Activated CD8-positive, alpha-beta memory T cell treated with anti-CD3 and anti-CD28 coated beads for 48 hours (primary cell): ENCODE data around the gene SOD3.

ENCODE experiments used
- DNase-seq, 3 experiments: peaks; one replicate each; pipeline ENCODE4 v3.0.0-alpha.2; 2020; ENCODE audit warnings: low read depth in 2 of 3, low spot score in 2 of 3

SOD3 gene

DNA sequence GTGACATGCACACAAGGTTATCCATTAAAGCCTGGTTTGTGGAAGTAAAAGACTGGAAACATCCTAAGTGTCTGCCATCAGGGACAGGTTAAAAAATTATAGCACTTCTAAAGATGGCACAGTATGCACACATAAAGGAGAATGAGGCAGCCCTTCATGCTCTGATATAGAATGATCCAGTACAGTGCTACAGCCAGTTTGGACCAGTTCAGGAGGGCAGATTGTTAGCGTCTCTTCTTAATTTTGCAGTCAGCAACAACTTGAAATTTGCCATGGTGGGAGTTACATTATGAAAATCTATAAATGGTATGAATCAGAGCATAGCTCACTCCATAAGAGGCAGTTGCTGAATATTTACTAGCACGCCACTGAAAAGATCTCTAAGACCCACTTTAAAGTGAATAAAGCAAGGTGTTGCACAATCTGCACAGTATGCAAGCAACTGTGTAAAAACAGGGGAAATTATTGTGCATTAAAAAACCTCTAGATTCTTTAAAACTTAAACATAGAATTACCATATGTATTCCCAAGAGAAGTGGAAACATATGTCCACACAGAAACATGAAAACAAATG, 20.3 kb upstream of the SOD3 start:
- no peak for DNase-seq

DNA sequence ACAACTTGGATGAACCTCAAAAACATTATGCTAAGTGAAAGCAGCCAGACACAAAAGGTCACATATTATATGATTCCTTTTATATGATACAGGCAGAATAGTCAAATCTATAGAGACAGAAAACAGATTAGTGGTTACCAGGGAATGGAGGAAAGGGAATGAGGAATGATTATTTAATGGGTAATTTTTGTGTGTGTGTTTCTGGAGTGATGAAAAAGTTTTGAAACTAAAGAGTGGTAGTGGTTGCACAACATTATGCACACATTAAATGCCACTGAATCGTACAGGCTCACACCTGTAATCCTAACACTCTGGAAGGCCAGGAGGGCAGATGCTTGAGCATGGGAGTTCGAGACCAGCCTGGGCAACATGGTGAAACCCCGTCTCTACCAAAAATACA, 19.6 kb upstream of the SOD3 start:
- DNase-seq: no peak

DNA sequence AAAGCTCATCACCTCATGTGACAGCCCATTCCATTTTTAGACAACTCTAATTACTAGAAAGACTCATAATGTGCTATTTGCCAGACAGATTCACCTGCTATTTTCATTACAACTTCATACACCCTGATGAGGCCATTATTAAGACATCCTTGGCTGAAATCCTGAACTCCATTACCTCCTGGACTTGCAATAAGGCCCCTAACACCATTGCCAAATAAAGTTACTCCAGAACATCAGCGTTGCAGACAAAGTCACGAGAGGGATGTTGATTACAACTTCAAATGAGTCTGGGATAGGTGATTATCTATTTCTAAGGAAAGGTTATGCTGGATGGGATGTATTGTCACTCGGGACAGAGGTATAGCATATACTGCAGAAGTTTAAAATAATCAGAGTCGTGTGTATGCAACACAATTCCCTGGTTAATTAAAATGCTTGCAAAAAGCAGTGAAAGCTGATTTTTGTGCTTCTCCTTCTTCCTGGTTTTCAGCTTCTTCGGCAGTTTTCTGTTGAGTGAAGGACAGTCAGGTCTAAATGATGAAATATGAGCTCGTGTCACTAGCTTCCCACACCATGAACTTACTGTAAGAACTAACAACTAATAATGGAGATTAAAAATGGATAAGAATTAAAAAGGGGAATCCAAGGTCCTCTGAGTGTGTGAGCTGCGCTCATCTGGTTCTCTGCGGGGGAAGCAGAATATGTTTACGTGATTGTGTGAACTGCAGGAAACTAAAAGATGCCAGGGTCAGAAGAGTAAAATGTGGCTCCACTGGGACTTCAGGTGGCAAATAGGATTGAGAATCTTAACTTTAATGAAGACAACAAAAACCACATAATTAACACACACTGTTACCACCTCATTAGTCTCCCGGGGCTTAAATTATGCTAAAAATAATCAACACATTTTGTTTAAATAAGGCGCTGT, 17.6 kb upstream of the SOD3 start:
- no peak for DNase-seq

DNA sequence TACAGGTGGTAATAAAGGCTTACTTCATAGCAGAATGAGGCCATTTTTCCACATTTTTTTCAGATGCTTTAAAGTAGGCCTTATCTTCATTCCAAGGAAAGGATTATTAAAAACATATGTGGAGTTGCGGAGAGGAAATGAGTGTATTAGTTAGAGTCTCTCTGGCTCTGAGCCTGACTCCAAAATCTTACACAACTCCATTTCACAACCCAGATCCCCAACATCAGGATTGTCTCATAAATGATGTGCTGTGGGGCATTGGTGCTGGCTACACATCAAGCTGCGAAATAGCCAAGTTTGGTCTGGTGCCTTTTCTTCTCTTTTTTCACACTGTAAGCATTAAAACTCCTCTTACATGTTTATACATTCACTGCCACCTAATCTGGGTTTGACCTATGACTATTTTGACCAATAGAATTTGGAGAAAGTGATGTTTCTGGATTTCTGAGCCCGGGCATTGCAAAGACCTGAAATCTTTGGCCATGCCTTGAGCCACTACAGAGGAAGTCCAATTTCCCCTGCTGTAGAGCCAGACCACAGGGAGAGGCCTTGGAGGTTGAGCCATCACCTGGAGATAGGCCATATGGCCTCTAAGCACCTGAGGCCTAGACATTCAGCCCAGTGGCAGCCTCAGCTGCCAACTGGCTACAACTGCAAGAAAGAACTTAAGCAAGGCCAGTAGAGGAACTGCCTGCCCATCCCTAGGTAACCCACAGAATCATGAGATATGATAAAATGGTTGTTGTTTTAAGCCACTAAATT, 16.7 kb upstream of the SOD3 start:
- no peak for DNase-seq

DNA sequence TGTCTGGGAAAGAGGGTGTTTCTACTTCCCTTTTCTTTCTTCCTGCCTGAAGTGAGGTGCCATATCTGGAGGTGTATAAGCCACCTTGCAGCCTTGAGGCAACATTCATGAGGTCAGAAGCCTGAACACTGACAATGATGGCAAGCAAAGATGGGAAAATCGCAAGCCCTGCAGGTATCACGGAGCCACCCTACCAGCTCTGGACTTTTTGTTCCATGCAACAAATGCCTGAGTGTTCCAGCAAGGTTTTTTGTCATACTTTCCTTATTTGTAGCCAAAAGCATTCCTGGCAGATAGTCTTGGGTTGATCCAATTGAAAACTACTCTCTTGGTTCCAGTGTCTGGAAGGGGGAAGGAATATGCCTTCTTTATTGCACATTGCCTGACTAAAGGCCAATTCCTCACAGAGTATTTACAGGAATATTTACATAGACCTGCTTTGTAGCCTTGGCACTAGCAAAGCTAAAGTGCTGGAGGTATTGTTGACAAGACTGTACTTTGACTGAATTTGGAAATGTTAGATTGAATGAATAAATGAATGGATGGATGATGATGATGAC, 14.4 kb upstream of the SOD3 start:
- no peak for DNase-seq

DNA sequence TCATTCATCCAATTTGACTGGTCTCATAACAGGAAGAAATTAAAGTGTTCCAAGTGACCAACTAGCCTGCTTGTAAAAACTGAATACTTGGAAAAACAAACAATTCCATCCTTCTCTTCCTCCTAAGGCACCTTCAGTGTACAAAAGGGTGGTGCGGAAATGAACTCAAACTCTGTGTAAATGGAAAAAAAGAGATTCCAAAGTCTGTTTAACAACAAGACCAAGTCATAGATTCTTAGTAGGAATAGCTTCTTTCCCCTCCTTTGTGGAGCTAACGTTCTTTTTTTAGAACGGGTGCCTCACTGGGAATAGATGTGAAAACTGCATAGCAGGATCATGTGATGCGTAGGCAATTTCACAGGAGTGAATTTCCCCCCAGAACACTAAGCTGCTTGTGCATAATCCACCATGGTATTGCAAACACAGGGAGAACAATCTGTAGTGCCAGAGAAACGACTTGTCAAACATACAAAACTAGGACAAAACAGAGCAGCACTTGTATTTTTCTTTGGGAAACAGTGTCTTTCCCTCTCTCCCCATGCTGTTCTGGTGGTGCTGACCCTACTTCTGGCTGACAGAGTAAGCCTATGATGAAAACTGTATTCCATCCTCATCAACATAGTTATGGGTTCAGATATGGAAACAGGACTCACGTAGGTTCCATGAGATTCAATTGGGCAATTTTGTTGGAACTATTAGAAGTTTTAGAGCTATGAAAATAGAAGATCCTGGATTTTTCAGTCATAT, 13.2 kb upstream of the SOD3 start:
- DNase-seq: no peak

DNA sequence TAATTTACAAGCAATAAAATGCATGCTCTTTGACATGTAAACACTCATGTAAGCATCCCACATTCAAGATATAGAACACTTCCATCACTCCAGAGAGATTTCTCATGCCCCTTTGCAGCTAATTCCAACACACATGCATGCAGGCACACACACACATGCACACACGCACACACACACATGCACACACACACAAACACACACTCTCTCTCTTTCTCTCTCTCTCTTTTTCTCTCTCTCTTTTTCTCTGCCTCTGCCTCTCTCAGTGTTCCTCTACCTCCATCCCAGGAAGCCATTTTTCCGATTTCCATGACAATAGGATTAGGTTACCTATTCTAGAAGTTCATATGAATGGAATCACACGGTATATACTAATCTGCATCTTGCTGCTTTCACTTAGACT, 11.9 kb upstream of the SOD3 start:
- no peak for DNase-seq

DNA sequence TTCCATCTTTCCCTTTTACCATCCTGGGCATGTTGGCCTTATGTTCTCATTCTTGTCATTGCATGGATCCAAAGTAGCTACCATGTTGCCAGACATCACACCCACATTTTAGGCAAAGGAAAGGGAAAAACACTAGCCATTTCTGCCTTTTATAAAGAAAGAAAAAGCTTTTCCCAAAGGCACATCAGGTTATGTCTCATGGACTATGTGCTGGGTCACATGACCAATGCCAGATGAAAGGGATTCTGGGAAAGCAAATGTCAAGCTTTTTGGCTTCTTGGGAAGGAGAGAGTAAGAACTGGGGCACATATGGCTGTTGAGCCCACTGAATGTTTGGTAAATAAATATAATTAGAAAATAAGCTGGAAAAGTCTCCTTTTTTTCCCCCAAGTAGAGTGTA, 4.3 kb upstream of the SOD3 start:
- no peak for DNase-seq

DNA sequence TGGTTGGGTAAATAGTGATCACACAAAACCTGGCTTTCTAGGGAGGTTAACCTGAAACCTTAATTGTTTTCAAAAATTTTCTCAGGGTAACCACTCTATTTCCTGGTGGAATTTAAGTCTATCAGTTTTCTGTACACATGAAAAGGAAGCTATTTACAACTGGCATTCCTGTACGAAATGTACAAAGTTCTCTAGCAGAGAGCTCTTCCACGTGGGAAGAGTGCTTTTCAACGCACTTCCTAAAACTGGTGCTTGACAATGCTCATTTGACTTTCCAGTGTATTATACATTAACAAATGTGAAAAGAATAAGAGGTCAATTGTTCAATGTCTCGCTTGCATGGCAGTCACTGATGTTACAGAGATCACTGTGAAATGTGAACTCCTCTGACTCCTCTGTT, 2.8 kb upstream of the SOD3 start:
- no peak for DNase-seq

DNA sequence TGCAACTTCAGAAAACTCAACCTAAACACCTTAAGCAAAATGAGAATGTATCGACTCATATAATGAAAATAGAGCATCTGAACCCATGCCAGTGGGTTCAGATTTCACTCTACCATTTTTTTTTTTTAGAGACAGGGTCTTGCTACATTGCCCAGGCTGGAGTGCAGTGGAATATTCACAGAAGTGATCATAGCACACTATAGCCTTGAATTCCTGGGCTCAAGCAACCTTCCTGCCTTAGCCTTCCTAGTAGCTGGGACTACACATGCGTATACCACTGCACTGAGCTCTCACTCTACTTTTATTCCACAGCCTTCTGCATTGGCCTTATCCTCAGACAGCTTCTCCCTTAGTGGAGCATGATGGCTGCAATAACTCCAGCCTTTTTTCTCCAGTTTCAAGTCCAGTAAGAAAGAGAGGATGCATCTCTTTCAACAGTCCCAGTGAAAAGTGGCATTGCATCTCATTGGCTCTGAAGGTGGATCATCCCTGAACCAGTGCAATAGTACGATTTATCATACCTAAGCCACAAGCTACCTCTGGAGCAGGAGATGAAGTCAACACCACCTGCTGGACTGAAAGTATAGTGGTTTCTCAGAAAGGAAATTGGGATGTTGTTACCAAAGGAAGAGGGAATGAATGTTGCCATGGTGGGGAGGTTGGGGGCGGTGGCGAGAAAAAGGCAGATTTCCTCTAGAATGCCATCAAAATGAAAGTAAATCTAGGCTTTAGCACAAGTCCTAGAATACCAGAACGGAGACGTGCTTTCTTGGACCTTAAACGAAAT, 2.0 kb upstream of the SOD3 start:
- no peak for DNase-seq

DNA sequence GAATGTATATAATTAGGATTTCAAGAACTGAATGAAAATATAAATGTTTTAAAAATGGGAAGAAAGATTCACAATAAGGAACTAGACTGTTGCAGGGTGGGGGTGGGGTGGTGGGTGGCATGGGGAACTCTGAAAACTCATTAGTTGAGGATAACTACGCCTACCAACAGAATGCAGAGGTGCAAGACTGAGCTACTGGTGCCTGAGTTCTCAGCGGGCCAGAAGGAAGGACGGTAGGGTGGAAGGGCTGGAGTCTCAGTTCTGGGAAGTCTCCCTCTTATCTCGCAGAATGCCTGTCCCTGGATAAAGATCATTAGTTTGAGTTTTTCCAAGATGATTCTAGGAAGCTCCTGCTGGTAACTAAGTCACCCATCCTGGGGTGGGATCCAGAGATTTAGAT, 1.3 kb upstream of the SOD3 start:
- no peak for DNase-seq

DNA sequence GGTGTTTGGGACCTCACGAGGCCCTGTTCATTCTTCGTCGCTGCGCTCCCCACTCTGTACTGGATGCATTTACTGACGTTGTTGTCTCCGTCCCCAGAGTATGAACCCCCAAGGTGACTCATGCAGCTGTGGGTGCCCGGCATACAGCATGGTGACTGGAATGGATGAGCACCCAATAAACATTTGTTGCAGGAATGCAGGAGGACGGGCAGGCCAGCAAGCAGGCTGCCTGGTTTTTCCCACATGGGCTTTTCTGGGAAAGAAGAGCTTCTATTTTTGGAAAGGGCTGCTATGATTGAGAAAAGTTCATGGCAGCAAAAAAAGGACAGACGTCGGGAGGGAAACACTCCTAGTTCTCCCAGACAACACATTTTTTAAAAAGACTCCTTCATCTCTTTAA, 893 bp upstream of the SOD3 start:
- no peak for DNase-seq

DNA sequence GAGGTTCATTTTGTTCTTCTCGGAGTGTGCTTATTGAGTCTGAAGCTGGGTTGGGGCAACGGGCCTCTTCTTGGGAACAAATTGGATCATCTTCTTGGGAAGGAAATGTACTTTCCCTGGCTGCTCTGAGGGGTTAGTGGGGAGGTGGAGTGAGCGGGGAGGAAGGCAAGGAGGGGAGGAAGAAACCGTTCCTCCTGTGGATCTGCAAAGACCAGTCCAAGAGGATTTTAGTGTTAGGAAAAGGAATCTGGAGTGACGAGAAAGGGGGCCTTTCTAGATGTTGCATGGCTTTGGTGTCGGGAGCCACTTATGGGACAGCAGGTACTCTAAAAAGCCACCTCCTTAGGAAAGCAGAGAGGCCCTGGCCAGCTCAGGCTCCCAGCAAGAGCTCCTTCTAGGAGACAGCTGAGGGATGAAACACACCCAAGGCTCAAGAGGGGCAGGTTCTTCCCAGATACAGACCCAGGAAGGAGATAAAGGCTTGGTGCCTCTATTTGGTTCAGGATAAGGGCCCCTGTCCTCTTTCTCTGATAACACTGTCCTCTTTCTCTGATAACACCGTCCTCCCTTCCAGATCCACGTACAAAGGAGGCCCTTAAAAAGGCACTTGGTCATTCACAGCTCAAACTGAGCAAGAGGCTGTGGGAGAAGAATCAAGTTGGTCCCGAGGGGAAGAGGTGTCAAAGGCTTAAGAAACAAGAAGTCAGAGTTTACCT, 451 bp downstream of the SOD3 start:
- no peak for DNase-seq

DNA sequence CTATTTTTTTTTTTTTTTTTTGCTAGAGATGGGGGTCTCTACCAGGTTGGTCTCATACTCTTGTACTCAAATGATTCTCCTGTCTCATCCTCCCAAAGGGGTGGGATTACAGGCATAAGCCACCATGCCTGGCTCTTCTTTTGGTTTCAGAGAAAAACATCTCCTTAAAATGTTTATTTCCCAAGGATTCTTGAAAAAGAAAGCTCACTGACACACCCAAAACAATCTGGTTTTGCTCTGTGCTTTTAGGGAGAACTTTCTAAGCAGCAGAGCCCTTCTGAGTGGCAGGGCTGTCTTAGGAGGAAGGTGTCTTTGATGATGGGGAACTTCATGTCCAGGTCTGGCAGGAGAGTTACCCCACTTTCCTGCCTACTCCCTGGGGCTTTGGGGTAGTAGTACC, 1.2 kb downstream of the SOD3 start:
- no peak for DNase-seq

DNA sequence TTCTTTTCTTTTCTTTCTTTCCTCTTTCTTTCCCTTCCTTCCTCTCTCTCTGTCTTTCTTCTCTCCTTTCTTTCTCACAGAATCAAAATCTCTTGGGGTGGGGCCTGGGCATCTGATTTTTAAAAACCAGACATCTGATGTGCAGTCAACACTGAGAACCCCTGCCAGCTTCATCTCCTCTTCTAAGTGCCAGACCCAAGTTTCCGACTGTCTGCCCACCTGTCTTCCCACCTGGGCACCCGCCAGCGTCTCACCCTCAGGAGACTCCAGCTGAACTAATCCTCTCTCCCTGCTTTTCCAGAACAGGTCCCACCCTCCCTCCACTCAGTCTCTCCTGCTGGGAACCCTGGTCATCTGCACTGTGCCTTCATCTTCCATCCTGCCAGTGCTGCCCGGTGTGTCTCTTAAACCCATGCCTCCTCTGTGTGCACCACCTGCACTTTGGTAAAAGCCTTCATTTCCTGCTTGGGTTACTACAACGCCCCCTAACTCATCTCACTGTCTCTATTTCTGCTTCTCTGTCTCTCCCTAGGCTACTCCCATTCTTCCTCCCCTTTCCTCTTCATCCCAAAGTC, 2.8 kb downstream of the SOD3 start:
- no peak for DNase-seq

DNA sequence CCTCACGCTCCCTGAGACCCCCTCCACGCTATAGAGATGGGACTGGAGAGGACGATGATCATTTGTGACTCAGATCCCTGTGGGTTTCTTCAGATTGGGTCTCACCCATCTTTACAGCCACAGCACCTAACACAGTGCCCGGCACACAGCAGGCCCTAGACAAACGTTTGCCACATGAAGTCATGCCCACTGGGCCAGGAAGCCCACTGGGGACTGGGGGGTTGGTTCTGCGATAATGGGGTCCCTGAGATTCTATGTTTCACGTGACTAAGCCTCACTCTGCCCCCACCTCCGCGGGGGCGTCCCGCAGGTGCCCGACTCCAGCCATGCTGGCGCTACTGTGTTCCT, 3.8 kb downstream of the SOD3 start:
- no peak for DNase-seq

DNA sequence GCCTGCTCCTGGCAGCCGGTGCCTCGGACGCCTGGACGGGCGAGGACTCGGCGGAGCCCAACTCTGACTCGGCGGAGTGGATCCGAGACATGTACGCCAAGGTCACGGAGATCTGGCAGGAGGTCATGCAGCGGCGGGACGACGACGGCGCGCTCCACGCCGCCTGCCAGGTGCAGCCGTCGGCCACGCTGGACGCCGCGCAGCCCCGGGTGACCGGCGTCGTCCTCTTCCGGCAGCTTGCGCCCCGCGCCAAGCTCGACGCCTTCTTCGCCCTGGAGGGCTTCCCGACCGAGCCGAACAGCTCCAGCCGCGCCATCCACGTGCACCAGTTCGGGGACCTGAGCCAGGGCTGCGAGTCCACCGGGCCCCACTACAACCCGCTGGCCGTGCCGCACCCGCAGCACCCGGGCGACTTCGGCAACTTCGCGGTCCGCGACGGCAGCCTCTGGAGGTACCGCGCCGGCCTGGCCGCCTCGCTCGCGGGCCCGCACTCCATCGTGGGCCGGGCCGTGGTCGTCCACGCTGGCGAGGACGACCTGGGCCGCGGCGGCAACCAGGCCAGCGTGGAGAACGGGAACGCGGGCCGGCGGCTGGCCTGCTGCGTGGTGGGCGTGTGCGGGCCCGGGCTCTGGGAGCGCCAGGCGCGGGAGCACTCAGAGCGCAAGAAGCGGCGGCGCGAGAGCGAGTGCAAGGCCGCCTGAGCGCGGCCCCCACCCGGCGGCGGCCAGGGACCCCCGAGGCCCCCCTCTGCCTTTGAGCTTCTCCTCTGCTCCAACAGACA, 4.4 kb downstream of the SOD3 start:
- DNase-seq: no peak

DNA sequence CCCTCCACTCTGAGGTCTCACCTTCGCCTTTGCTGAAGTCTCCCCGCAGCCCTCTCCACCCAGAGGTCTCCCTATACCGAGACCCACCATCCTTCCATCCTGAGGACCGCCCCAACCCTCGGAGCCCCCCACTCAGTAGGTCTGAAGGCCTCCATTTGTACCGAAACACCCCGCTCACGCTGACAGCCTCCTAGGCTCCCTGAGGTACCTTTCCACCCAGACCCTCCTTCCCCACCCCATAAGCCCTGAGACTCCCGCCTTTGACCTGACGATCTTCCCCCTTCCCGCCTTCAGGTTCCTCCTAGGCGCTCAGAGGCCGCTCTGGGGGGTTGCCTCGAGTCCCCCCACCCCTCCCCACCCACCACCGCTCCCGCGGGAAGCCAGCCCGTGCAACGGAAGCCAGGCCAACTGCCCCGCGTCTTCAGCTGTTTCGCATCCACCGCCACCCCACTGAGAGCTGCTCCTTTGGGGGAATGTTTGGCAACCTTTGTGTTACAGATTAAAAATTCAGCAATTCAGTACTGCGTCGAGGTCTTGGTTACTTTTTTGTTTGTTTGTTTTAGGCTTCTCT, 5.0 kb downstream of the SOD3 start:
- DNase-seq: no peak
